AG04450 (cell line): ENCODE data around the gene INAFM2. TPM values are rescaled to one million over a fixed set of nuclear protein-coding genes. Genes with fewer than 3 reads are reported as not detected.

ENCODE experiments used
- CTCF ChIA-PET: fragments of 300-600, 350-600 bp; formaldehyde crosslinking; extraction: SDS; loops from one replicate; lab custom pipeline; 2022; ENCODE audit warnings: antibody characterized with exemption, inconsistent platforms; lab: Charles Lee
- POLR2A ChIA-PET: fragments of 350-600 bp; formaldehyde crosslinking; extraction: SDS; loops from one replicate; lab custom pipeline; 2021; ENCODE audit warnings: antibody characterized with exemption, inconsistent platforms; lab: Yijun Ruan, JAX
- DNase-seq: peaks from one replicate; pipeline ENCODE4 v3.0.0-alpha.2; 2011; ENCODE audit warnings: low read depth, low spot score
- H3K27ac ChIP-seq: one replicate; pipeline ENCODE4 v1.5.1; 2012; ENCODE audit warnings: low read depth, low read length, control low read depth
- H3K27me3 ChIP-seq: one replicate; pipeline ENCODE4 v1.6.0; 2012; ENCODE audit warnings: low read length; ENCODE audit not compliant: control insufficient read depth, insufficient read depth
- H3K4me3 ChIP-seq: 2 replicates; pipeline ENCODE4 v1.5.1; 2011; ENCODE audit warnings: mild to moderate bottlenecking, low read depth, low read length, control low read depth
- H3K9me3 ChIP-seq: 2 replicates; pipeline ENCODE4 v1.5.1; 2012; ENCODE audit warnings: low read length; ENCODE audit not compliant: control insufficient read depth, insufficient read depth
- polyA plus RNA-seq: library from polyadenylated mRNA; depleted of rRNA; stranded (reverse); fragments of >200 nt; gene quantifications from 2 replicates; pipeline ENCODE4 v1.2.3, GENCODE V29; 2011
- TF ChIP-seq, protein P1 (sequence below): IDR thresholded peaks from 2 replicates; pipeline ENCODE4 v1.5.1; 2011; ENCODE audit warnings: low read depth, low read length, control low read depth, inconsistent platforms

INAFM2 gene
- polyA plus RNA-seq, 1 experiment, result 11.4 TPM

DNA sequence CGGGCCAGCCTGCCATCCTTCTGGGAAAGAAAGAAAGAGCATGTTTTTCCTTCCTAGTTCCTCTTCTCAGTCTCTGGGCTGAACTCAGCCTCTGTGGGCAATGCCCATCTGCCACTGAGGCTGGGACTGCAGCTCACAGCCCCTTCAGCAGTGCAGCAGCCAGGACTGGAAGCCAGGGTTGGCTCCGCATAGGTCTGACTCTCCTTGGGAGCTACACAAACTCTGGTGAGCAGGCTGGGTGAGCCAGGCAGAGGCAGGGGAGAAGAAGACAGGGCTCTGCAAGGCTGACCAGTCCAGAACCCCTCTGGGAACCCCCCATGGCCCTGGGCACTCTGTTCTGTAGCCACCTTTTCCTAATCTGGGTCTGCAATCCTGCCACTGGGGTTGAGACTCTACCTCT, 38.1 kb downstream of the INAFM2 start:
- ChIA-PET POLR2A (no interaction called here), CTCF (no interaction called here)
- no peak for DNase-seq
- TF ChIP-seq, protein P1, sequence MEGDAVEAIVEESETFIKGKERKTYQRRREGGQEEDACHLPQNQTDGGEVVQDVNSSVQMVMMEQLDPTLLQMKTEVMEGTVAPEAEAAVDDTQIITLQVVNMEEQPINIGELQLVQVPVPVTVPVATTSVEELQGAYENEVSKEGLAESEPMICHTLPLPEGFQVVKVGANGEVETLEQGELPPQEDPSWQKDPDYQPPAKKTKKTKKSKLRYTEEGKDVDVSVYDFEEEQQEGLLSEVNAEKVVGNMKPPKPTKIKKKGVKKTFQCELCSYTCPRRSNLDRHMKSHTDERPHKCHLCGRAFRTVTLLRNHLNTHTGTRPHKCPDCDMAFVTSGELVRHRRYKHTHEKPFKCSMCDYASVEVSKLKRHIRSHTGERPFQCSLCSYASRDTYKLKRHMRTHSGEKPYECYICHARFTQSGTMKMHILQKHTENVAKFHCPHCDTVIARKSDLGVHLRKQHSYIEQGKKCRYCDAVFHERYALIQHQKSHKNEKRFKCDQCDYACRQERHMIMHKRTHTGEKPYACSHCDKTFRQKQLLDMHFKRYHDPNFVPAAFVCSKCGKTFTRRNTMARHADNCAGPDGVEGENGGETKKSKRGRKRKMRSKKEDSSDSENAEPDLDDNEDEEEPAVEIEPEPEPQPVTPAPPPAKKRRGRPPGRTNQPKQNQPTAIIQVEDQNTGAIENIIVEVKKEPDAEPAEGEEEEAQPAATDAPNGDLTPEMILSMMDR, result no peak
- Histone ChIP-seq H3K4me3 (no peak overlapping the region), H3K27me3 (peaks cover 55% of the 10 kb centered on the region), H3K9me3 (no peaks in the 10 kb centered on the region; the same call in 1 of the 2 replicates), H3K27ac (no peak overlapping the region)

DNA sequence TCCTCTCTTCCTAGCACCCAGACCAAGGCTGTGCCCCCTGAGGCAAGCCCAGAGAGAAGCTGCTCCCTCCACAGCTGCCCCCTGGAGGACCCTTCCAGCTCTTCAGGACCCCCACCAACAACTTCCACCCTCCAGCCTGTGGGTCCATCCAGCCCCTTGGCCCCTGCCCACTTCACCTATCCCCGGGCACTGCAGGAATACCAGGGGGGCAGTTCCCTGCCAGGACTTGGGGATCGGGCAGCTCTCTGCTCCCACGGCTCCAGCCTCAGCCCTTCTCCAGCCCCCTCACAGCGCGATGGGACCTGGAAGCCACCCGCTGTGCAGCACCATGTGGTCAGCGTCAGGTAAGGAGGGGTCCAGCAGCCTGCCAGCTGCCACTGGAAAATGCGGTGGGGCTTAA, 40.1 kb downstream of the INAFM2 start:
- H3K27ac ChIP-seq, result no peak overlapping the region
- H3K4me3 ChIP-seq, result no peak overlapping the region
- ChIA-PET POLR2A (no interaction called here), CTCF (no interaction called here)
- H3K27me3 ChIP-seq, result peaks cover 57% of the 10 kb centered on the region
- TF ChIP-seq, protein P1, result no peak
- DNase-seq, result no peak
- H3K9me3 ChIP-seq, result no peaks in the 10 kb centered on the region; the same call in 1 of the 2 replicates

DNA sequence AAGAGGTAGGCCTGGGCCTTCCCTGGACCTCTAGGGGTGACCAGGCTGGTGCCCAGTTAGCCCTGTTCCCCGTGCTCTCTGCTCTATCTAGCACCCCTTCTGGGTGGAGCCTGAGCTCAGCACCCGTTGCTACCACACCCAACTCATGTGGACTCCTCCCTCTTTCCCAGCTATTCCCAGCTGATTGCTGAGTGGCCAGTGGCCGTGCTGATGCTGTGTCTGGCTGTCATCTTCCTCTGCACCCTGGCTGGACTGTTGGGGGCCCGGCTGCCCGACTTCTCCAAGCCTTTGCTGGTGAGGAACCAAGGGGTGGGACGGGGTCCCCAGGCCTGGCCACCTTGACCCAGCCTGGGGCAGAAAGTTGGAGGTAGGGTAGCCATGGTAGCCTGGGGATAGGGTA, 40.8 kb downstream of the INAFM2 start:
- TF ChIP-seq, protein P1, result no peak
- Histone ChIP-seq H3K4me3 (no peak overlapping the region), H3K27ac (no peak overlapping the region), H3K27me3 (peaks cover 51% of the 10 kb centered on the region), H3K9me3 (no peaks in the 10 kb centered on the region; the same call in 1 of the 2 replicates)
- ChIA-PET POLR2A (no interaction called here), CTCF (no interaction called here)
- DNase-seq, result no peak

DNA sequence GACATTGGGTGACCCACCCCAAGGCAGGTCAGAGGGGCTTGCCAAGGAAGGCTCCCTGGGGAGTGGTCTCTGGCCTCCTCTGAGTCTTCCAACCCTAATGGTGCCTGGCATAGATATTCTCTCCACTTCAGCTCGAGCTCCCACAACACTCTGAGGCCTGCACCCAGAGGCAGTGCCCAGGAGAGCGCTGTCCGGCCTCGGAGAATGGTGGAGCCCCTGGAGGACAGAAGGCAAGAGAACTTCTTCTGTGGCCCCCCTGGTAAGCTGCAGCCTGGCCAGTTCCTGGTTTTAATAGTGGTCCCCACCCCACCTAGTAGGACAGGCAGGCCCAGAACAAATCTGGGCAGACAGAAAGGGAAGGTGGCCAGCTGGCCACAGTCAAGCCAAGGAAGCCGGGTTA, 41.5 kb downstream of the INAFM2 start:
- Histone ChIP-seq H3K9me3 (peaks cover 3% of the 10 kb centered on the region; the same call in 1 of the 2 replicates), H3K4me3 (no peak overlapping the region), H3K27ac (no peak overlapping the region), H3K27me3 (peaks cover 44% of the 10 kb centered on the region)
- ChIA-PET CTCF (no interaction called here), POLR2A (interaction anchor here (1.1 kb wide), 1 partner anchor 25 kb away, joined by 3 read pairs; no protein-coding TSS in a partner anchor)
- no peak for DNase-seq
- TF ChIP-seq, protein P1, result no peak

DNA sequence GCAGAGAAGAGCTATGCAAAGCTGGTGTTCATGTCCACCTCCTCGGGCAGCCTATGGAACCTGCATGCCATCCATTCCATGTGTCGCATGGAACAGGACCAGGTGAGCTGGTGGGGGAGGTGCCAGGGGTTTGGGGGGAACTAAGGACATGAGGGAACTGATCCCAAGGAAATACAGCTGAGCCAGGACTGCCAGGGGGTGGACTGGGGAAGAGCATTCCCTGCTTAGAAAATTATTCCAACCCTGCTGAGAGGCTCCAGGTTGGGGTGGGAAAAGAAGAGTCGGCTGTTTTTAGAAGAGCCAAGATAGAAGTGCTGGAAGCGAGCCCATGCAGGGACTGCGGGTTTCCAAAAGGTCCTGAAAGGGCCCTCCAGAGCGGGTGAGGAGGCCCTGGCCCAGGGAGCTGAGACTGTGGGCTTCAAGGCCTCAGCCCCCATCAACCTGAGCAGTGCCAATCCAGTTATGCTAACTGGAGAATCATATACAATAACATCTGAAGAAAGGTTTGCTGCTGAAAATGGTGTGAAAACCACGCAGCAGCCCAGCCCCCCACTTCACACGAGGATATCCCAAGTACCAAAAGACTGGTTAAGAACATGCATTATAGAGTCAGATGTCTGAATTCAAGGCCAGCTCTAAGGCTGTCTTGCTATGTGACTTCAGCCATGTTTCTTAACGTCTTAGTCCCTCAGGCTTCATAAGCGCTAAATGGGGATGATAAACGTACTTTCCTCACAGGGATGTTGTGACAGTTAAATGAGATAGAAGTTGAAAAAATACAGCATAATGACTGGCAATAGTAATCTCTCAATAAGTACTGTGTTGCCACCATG, 42.3 kb downstream of the INAFM2 start:
- peaks cover 3% of the 10 kb centered on the region; the same call in 1 of the 2 replicates for H3K9me3 ChIP-seq
- H3K4me3 ChIP-seq, result no peak overlapping the region
- POLR2A ChIA-PET, result interaction anchor here (1.1 kb wide), 1 partner anchor 26 kb away, joined by 3 read pairs; no protein-coding TSS in a partner anchor
- CTCF ChIA-PET, result interaction anchor here (2.3 kb wide), 1 partner anchor 17 kb away, joined by 8 read pairs; the partner anchor contains the start of gene KNSTRN
- H3K27ac ChIP-seq, result no peak overlapping the region
- H3K27me3 ChIP-seq, result peaks cover 36% of the 10 kb centered on the region
- TF ChIP-seq, protein P1, result no peak
- DNase-seq, result no peak
